HepG2 (cell line): ENCODE results near the gene PARS2. TPM values are rescaled to one million over a fixed set of nuclear protein-coding genes. Genes with fewer than 3 reads are reported as not detected.

ENCODE experiments used
- ATF3 ChIP-seq: sonication (generic); formaldehyde crosslinking; IDR thresholded peaks from 2 replicates; pipeline ENCODE4 v1.4.0; 2020; ENCODE audit warnings: missing genetic modification reagents
- IRF2 ChIP-seq: IDR thresholded peaks from 2 replicates; pipeline ENCODE4 v1.6.1; 2018; ENCODE audit warnings: missing genetic modification reagents, missing compliant biosample characterization
- RAD21 ChIP-seq: fragments of 450-650 bp; formaldehyde crosslinking; IDR thresholded peaks from 2 replicates; pipeline ENCODE4 v1.5.0; 2020; ENCODE audit warnings: mild to moderate bottlenecking
- ZBTB26 ChIP-seq: IDR thresholded peaks from 2 replicates; pipeline ENCODE4 v1.6.1; 2016; ENCODE audit warnings: missing compliant biosample characterization, missing genetic modification reagents, borderline replicate concordance
- ZBTB7B ChIP-seq: sonication (generic); formaldehyde crosslinking; IDR thresholded peaks from 2 replicates; pipeline ENCODE4 v1.4.0; 2020; ENCODE audit warnings: missing genetic modification reagents
- ZNF138 ChIP-seq: sonication (generic); formaldehyde crosslinking; IDR thresholded peaks from 2 replicates; pipeline ENCODE4 v1.5.0; 2020; ENCODE audit warnings: mild to moderate bottlenecking, low read depth, missing genetic modification reagents
- ZNF772 ChIP-seq: sonication (generic); formaldehyde crosslinking; IDR thresholded peaks from 2 replicates; pipeline ENCODE4 v1.5.0; 2020; ENCODE audit warnings: mild to moderate bottlenecking, missing genetic modification reagents
- polyA plus RNA-seq, 8 experiments: library from polyadenylated mRNA; depleted of rRNA in 3 of 8; stranded (reverse) in 7 of 8; unstranded in 1 of 8; fragments of >200 nt; fragmentation: Illumina TruSeq in 4 of 8; extraction: Trizol in 4 of 8; gene quantifications; 2 replicates each; pipeline versions ENCODE4 v1.2.1 to v1.2.3, GENCODE V29; 2011 to 2016; ENCODE audit warnings: low read depth in 4 of 8, missing spikeins in 1 of 8, mixed read lengths in 1 of 8; ENCODE audit not compliant: insufficient read depth in 1 of 8
- total RNA-seq, 5 experiments: library from RNA; depleted of rRNA; stranded (reverse); fragments of >200 nt; fragmentation: Illumina TruSeq; extraction: Trizol; gene quantifications; 2 replicates each; pipeline ENCODE4 v1.2.3, GENCODE V29; 2016; ENCODE audit warnings: low read depth in 1 of 5
- TF ChIP-seq, protein P1 (sequence below): sonication (generic); formaldehyde crosslinking; IDR thresholded peaks from 2 replicates; pipeline ENCODE4 v1.4.0; 2020; ENCODE audit warnings: mild to moderate bottlenecking, missing genetic modification reagents

The PARS2 gene
- total and polyA plus RNA-seq, 2 of the 13 experiments (the other 11 are each of a cell fraction or from before 2014, with no cell fraction given), result 2.4 to 4.6 TPM

DNA sequence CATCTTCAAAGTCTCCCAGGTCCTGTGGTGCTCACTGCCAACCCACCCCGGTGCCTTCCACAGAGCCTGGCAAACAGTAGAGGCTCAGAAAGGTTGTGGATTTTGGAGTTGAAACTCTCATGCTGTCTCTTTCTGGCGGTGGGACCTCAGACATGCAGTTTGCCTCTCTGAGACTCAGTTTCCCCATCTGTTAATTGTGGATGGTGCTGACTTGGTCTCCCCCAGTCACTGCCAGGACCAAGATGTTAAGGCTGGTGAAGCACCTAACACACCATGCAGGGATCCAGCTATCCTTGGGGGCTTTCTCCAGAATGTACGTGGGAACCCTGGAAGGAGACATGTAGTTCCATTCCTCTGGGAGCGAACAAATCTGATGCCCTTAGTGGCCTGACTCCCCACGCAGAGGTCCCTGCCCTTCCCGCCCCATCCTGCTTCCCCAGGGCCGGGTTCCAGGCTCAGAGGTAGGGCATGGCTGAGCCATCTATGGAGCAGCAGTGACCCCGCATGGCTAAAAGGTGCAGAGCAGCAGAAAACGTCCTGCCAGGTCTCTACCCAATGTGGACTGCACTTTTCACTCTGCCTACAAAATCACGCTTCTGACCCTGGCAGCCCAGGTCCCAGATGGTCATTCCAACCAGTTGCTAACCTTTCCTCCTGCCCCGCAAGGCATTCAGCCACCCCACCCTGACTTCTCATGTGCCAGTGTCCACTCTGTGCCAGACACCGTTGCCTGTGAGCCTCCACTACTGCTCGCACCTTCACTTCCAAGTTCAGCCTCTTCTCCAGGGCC lies 46.0 kb upstream of the PARS2 start (continued):
- TF ChIP-seq ZNF772 (CRISPR knock-in tag), result no peak
- no peak for TF ChIP-seq ZBTB26 (CRISPR knock-in tag)
- TF ChIP-seq RAD21 (CRISPR knock-in tag), result peak; percentile 92
- no peak for TF ChIP-seq ZBTB7B (CRISPR knock-in tag)
- TF ChIP-seq ZNF138 (CRISPR knock-in tag), result 0 out of 2 replicates have a peak, but pooled peaks have one; percentile 39
- TF ChIP-seq IRF2 (CRISPR knock-in tag), result 0 out of 2 replicates have a peak, but pooled peaks have one; percentile 17
- no peak for TF ChIP-seq ATF3 (CRISPR knock-in tag)
- TF ChIP-seq, protein P1, sequence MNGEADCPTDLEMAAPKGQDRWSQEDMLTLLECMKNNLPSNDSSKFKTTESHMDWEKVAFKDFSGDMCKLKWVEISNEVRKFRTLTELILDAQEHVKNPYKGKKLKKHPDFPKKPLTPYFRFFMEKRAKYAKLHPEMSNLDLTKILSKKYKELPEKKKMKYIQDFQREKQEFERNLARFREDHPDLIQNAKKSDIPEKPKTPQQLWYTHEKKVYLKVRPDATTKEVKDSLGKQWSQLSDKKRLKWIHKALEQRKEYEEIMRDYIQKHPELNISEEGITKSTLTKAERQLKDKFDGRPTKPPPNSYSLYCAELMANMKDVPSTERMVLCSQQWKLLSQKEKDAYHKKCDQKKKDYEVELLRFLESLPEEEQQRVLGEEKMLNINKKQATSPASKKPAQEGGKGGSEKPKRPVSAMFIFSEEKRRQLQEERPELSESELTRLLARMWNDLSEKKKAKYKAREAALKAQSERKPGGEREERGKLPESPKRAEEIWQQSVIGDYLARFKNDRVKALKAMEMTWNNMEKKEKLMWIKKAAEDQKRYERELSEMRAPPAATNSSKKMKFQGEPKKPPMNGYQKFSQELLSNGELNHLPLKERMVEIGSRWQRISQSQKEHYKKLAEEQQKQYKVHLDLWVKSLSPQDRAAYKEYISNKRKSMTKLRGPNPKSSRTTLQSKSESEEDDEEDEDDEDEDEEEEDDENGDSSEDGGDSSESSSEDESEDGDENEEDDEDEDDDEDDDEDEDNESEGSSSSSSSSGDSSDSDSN (CRISPR knock-in tag), result peak; percentile 63
